HUES6 (cell line): ENCODE results near the gene KCNH2.

Source experiments
- H3K27ac ChIP-seq: 2 replicates; pipeline ENCODE4 v1.7.0; 2013; ENCODE audit warnings: low read depth, mild to moderate bottlenecking, low read length, inconsistent platforms
- H3K27me3 ChIP-seq: 2 replicates; pipeline ENCODE4 v1.6.1; 2013; ENCODE audit warnings: low read length; ENCODE audit not compliant: control insufficient read depth, insufficient read depth
- H3K36me3 ChIP-seq: 2 replicates; pipeline ENCODE4 v1.6.1; 2013; ENCODE audit warnings: low read length; ENCODE audit not compliant: control insufficient read depth, insufficient read depth
- H3K4me1 ChIP-seq: 2 replicates; pipeline ENCODE4 v1.6.1; 2013; ENCODE audit warnings: low read length; ENCODE audit not compliant: control insufficient read depth, insufficient read depth
- H3K4me3 ChIP-seq: 2 replicates; pipeline ENCODE4 v1.5.1; 2013; ENCODE audit warnings: low read depth, low read length
- H3K9ac ChIP-seq: one replicate; pipeline ENCODE4 v1.6.1; 2013; ENCODE audit warnings: mild to moderate bottlenecking, low read length
- H3K9me3 ChIP-seq: 2 replicates; pipeline ENCODE4 v1.6.1; 2013; ENCODE audit warnings: low read depth, low read length; ENCODE audit not compliant: control insufficient read depth, insufficient read depth

Gene KCNH2

GRCh38 chr7:150942591-150943452, 35.3 kb downstream of the KCNH2 start:
- H3K9me3 ChIP-seq, result no peaks in the 10 kb centered on the region
- no peak overlapping the region for H3K9ac ChIP-seq
- no peak overlapping the region for H3K27ac ChIP-seq
- no peak overlapping the region for H3K4me3 ChIP-seq
- no peaks in the 10 kb centered on the region for H3K36me3 ChIP-seq
- peaks cover 27% of the 10 kb centered on the region for H3K4me1 ChIP-seq
- H3K27me3 ChIP-seq, result no peaks in the 10 kb centered on the region; the same call in 1 of the 2 replicates

- H3K4me3 ChIP-seq, result no peak overlapping the region
- no peaks in the 10 kb centered on the region; the same call in 1 of the 2 replicates for H3K27me3 ChIP-seq
- no peaks in the 10 kb centered on the region for H3K9me3 ChIP-seq
- H3K4me1 ChIP-seq, result peaks cover 26% of the 10 kb centered on the region; the same call in 1 of the 2 replicates
- H3K36me3 ChIP-seq, result no peaks in the 10 kb centered on the region
- no peak overlapping the region for H3K27ac ChIP-seq
- H3K9ac ChIP-seq, result no peak overlapping the region
These were observed 36.0 kb downstream of the KCNH2 start for GRCh38 chr7:150942001-150942590.

- H3K27me3 ChIP-seq, result no peaks in the 10 kb centered on the region; the same call in 1 of the 2 replicates
These were observed 36.6 kb downstream of the KCNH2 start for GRCh38 chr7:150941351-150942000.

GRCh38 chr7:150940431-150941102, 37.6 kb downstream of the KCNH2 start:
- no peak overlapping the region for H3K27ac ChIP-seq
- H3K4me1 ChIP-seq, result peaks cover 13% of the 10 kb centered on the region; the same call in 1 of the 2 replicates
- no peaks in the 10 kb centered on the region for H3K36me3 ChIP-seq
- H3K4me3 ChIP-seq, result no peak overlapping the region
- H3K9ac ChIP-seq, result no peak overlapping the region
- no peaks in the 10 kb centered on the region for H3K9me3 ChIP-seq
- no peaks in the 10 kb centered on the region; the same call in 1 of the 2 replicates for H3K27me3 ChIP-seq

More at GRCh38 chr7:150941351-150942000, 36.6 kb downstream of the KCNH2 start:
- no peak overlapping the region for H3K9ac ChIP-seq
- H3K4me1 ChIP-seq, result peaks cover 22% of the 10 kb centered on the region; the same call in 1 of the 2 replicates
- H3K27ac ChIP-seq, result no peak overlapping the region
- no peaks in the 10 kb centered on the region for H3K36me3 ChIP-seq
- no peaks in the 10 kb centered on the region for H3K9me3 ChIP-seq
- H3K4me3 ChIP-seq, result no peak overlapping the region

- no peak overlapping the region for H3K9ac ChIP-seq
- H3K27me3 ChIP-seq, result no peaks in the 10 kb centered on the region; the same call in 1 of the 2 replicates
- H3K4me3 ChIP-seq, result no peak overlapping the region
- peaks cover 7% of the 10 kb centered on the region; the same call in 1 of the 2 replicates for H3K4me1 ChIP-seq
- no peak overlapping the region for H3K27ac ChIP-seq
- no peaks in the 10 kb centered on the region for H3K36me3 ChIP-seq
- no peaks in the 10 kb centered on the region for H3K9me3 ChIP-seq
These were observed 38.7 kb downstream of the KCNH2 start for GRCh38 chr7:150939466-150939865.

GRCh38 chr7:150939052-150939451, 39.1 kb downstream of the KCNH2 start:
- peaks cover 7% of the 10 kb centered on the region; the same call in 1 of the 2 replicates for H3K4me1 ChIP-seq

GRCh38 chr7:150938566-150938965, 39.6 kb downstream of the KCNH2 start:
- no peaks in the 10 kb centered on the region; the same call in 1 of the 2 replicates for H3K27me3 ChIP-seq
- H3K9ac ChIP-seq, result no peak overlapping the region
- H3K4me1 ChIP-seq, result peaks cover 7% of the 10 kb centered on the region; the same call in 1 of the 2 replicates
- no peak overlapping the region for H3K27ac ChIP-seq
- no peaks in the 10 kb centered on the region for H3K9me3 ChIP-seq
- H3K4me3 ChIP-seq, result no peak overlapping the region
- H3K36me3 ChIP-seq, result no peaks in the 10 kb centered on the region

More at GRCh38 chr7:150939052-150939451, 39.1 kb downstream of the KCNH2 start:
- H3K9me3 ChIP-seq, result no peaks in the 10 kb centered on the region
- H3K36me3 ChIP-seq, result no peaks in the 10 kb centered on the region
- no peaks in the 10 kb centered on the region; the same call in 1 of the 2 replicates for H3K27me3 ChIP-seq
- no peak overlapping the region for H3K9ac ChIP-seq
- H3K27ac ChIP-seq, result no peak overlapping the region
- H3K4me3 ChIP-seq, result no peak overlapping the region

GRCh38 chr7:150937848-150938561, 40.1 kb downstream of the KCNH2 start:
- Histone ChIP-seq H3K9ac (no peak overlapping the region), H3K9me3 (no peaks in the 10 kb centered on the region), H3K4me3 (no peak overlapping the region), H3K4me1 (peaks cover 7% of the 10 kb centered on the region; the same call in 1 of the 2 replicates), H3K27me3 (no peaks in the 10 kb centered on the region; the same call in 1 of the 2 replicates), H3K27ac (no peak overlapping the region), H3K36me3 (no peaks in the 10 kb centered on the region)

- Histone ChIP-seq H3K27ac (no peak overlapping the region), H3K4me1 (peaks cover 3% of the 10 kb centered on the region; the same call in 1 of the 2 replicates), H3K27me3 (no peaks in the 10 kb centered on the region; the same call in 1 of the 2 replicates), H3K4me3 (no peak overlapping the region), H3K9ac (no peak overlapping the region), H3K36me3 (no peaks in the 10 kb centered on the region), H3K9me3 (no peaks in the 10 kb centered on the region)
These were observed 42.1 kb downstream of the KCNH2 start for GRCh38 chr7:150936018-150936417.

- Histone ChIP-seq H3K4me1 (peaks cover 3% of the 10 kb centered on the region; the same call in 1 of the 2 replicates), H3K27ac (no peak overlapping the region), H3K4me3 (no peak overlapping the region), H3K36me3 (no peaks in the 10 kb centered on the region), H3K9ac (no peak overlapping the region), H3K9me3 (no peaks in the 10 kb centered on the region), H3K27me3 (no peaks in the 10 kb centered on the region; the same call in 1 of the 2 replicates)
These were observed 43.0 kb downstream of the KCNH2 start for GRCh38 chr7:150935149-150935548.
